Stimulated activated CD8-positive, alpha-beta memory T cell treated with anti-CD3 and anti-CD28 coated beads, Interleukin-12 subunit alpha, Interleukin-12 subunit beta, amount 100 ng/mL, for 1 hour (primary cell): ENCODE results near the gene DCDC1.
"Not testable (repeated sequence)": the region's sequence is repeated elsewhere in the genome, so short reads cannot be mapped to it uniquely, and the experiment has no call there.

Experiments
- DNase-seq: peaks from one replicate; pipeline ENCODE4 v3.0.0-alpha.2; 2020; ENCODE audit warnings: low read depth

Gene DCDC1

GRCh38 chr11:31328697-31329096 is 40.8 kb downstream of the DCDC1 start:
- DNase-seq, result no peak

GRCh38 chr11:31327417-31327816 is 42.1 kb downstream of the DCDC1 start:
- no peak for DNase-seq

- no peak for DNase-seq
Measured at GRCh38 chr11:31326470-31327148, 42.9 kb downstream of the DCDC1 start.

- DNase-seq, result no peak
Measured at GRCh38 chr11:31325160-31325559, 44.4 kb downstream of the DCDC1 start.

- no peak for DNase-seq
Measured at GRCh38 chr11:31323145-31323544, 46.4 kb downstream of the DCDC1 start.

- DNase-seq, result not testable (repeated sequence)
Measured at GRCh38 chr11:31321494-31321893, 48.0 kb downstream of the DCDC1 start.

GRCh38 chr11:31303644-31304180 is 65.8 kb downstream of the DCDC1 start:
- no peak for DNase-seq

- no peak for DNase-seq
Measured at GRCh38 chr11:31301549-31302510, 67.7 kb downstream of the DCDC1 start.

- DNase-seq, result no peak
Measured at GRCh38 chr11:31295308-31295707, 74.2 kb downstream of the DCDC1 start.

- not testable (repeated sequence) for DNase-seq
Measured at GRCh38 chr11:31273527-31273926, 96.0 kb downstream of the DCDC1 start.

GRCh38 chr11:31267720-31268119 is 101.8 kb downstream of the DCDC1 start:
- no peak for DNase-seq

GRCh38 chr11:31264834-31265233 is 104.7 kb downstream of the DCDC1 start:
- no peak for DNase-seq

GRCh38 chr11:31262761-31263160 is 106.8 kb downstream of the DCDC1 start:
- no peak for DNase-seq

GRCh38 chr11:31259797-31260196 is 109.7 kb downstream of the DCDC1 start:
- DNase-seq, result no peak

- DNase-seq, result no peak
Measured at GRCh38 chr11:31254415-31254814, 115.1 kb downstream of the DCDC1 start.

GRCh38 chr11:31248768-31249167 is 120.8 kb downstream of the DCDC1 start:
- DNase-seq, result no peak

- DNase-seq, result no peak
Measured at GRCh38 chr11:31247321-31247720, 122.2 kb downstream of the DCDC1 start.

GRCh38 chr11:31246451-31247165 is 122.9 kb downstream of the DCDC1 start:
- DNase-seq, result no peak

- DNase-seq, result no peak
Measured at GRCh38 chr11:31243706-31244105, 125.8 kb downstream of the DCDC1 start.

- DNase-seq, result no peak
Measured at GRCh38 chr11:31240340-31240904, 129.1 kb downstream of the DCDC1 start.

- DNase-seq, result no peak
Measured at GRCh38 chr11:31237819-31238760, 131.4 kb downstream of the DCDC1 start.
